IPS-11a (cell line): ENCODE measurements around the gene HEATR3.

ENCODE experiments used
- H3K4me3 ChIP-seq: one replicate; pipeline ENCODE4 v1.5.1; 2013; ENCODE audit warnings: low read depth, low read length, control low read depth

HEATR3 gene

DNA sequence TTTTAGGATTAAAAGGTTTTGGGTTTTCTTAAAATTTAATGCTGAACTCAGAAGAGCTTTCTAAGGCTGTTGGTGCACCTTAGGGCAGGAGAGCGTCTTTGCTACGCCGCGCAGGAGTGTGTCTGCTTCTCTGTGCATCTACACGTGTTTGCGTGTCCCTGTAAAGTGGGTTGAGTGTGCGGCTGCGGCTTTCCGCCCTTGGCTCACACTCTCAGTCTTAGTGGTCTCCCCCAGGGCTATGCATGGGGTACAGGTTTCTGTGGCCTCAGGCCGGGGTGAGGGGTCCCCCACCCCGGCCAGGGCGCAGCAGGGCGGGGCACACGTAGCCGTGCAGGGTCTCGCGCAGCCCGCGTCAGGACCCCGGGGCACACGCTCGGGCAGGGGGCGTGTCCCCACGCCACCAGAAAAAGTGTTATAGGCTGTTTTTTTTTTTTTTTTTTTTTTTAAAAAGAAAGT lies 86.6 kb downstream of the HEATR3 start:
- H3K4me3 ChIP-seq, result peak overlapping the region; percentile 70

DNA sequence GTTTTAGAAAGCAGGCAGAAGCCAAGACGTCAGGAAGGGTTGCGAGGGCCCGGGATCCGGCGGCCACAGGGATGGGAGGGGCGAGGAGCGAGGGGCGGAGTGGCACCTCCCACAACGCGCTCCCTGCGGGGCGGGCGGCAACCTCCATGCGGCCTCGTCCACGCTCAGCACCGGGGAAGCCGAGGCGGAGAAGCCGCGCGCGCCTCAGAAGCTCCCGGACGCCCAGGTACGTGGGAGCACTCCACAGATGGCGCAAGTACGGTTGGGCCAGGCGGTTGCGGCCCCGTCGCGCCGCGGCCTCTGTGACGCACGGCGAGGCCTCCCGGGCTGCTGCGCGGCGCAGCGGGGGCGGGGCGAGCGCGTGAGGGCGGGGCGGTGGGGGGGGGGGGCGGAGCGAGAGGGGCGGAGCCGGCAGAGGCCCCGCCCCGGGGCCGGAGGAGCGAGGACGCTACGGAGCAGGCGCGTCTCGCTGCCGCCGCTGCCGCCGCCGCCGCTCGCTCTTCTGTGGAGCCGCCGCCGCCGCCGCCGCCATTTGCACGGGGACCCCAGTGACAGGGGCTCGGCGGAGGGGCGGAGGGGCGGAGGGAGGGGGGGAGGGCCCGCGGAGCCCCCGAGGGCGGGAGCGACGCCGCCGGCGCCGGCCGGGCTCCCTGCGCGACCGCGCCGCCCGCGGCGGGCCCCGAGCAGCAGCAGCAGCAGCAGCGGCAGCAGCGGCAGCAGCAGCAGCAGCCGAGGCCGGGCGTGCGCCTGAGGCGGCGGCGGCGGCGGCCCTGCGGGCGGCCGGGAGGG lies 87.2 kb downstream of the HEATR3 start, which contains the start of gene TENT4B:
TSS of gene TENT4B (plus strand) at position 500 of the 789 bp plus-strand sequence. CDS start 316 bp downstream, outside the sequence.
- peak within 1 kb of the TSS; percentile 74 for H3K4me3 ChIP-seq

DNA sequence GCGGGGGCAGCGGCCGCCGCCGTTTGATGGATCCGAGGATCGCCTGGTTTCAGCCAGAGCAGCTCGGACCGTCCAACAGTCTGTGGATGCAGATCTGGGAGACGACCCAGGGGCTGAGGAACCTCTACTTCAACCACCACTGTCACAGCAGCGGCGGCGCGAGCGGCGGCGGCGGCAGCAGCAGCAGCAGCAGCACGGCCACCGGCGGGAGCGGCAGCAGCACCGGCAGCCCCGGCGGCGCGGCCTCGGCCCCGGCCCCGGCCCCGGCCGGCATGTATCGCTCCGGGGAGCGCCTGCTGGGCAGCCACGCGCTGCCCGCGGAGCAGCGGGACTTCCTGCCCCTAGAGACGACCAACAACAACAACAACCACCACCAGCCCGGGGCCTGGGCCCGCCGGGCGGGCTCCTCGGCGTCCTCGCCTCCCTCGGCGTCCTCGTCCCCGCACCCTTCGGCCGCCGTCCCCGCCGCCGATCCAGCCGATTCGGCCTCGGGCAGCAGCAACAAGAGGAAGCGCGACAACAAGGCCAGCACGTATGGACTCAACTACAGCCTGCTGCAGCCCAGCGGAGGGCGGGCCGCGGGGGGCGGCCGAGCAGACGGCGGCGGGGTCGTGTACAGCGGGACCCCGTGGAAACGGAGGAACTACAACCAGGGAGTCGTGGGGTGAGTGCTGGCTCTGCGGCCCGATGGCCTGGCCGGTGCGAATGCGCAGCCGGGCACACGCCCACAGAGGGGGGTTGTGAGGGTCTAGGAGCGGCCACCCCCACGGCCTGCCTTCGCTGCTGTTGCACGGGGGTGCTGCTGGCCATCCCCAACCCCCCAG lies 88.0 kb downstream of the HEATR3 start:
- H3K4me3 ChIP-seq, result peak overlapping the region; percentile 74

DNA sequence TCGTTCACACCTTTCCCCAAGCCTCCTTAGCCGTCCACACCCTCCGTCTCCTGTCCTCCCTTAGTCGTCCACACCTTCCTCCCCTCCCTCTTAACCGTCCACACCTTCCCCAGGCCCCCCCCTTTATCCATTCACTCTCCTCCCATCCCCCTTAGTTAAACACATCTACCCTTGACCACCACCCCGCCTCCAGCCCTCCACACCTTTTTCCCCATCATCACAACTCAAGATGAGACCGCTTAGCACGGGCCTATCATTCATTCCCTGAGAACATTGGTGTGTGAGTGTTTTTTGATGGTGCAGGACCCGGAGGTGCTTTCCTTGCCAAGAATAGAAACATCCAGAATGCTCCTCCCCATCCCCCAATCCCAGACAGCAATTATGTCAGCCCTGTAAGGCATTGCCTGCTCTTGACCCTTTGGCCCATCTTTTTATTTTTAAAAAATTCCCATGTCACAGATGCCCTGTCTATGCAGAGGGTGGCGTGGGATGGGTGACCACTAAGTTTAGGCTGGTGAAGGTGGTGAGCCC lies 88.7 kb downstream of the HEATR3 start:
- peak overlapping the region; percentile 74 for H3K4me3 ChIP-seq

DNA sequence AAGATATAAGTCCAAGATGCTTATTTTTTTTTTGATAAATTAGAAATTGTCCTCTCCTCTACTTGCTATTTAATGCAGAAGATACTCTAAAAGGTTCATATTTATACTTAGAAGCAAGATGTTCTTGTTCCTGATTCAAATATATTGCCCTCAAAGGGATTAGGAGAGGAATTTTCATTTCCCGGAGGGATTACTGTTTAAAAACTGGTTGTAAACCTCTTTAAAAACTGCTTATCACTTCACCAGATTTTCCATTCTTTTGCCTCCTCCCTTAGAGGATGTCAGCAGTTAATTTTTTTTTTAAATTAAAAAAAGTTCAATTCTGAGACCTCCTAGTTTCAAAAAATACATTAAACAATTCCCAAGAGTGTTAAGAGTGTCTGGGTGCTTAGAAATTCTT lies 90.2 kb downstream of the HEATR3 start:
- H3K4me3 ChIP-seq, result no peak overlapping the region
